GM21528 (cell line): ENCODE results near the gene FAM89A.
A peak's percentile ranks its signal among the peaks of the same experiment; 100 is the strongest.
"Not testable (repeated sequence)": the region's sequence is repeated elsewhere in the genome, so short reads cannot be mapped to it uniquely, and the experiment has no call there.

Source experiments
- ATAC-seq: cut with Tn5 transposase; IDR thresholded peaks from one replicate; pipeline ENCODE4 v1.9.1; 2021; ENCODE audit warnings: mild to moderate bottlenecking, moderate library complexity; ENCODE audit not compliant: unreplicated experiment, low FRiP score

The FAM89A gene

GRCh38 chr1:231007535-231007934 lies 32.5 kb downstream of the FAM89A start:
- not testable (repeated sequence) for ATAC-seq

- no peak for ATAC-seq
Observed at GRCh38 chr1:231001892-231002291, 38.2 kb downstream of the FAM89A start.

GRCh38 chr1:231000639-231001038 lies 39.4 kb downstream of the FAM89A start:
- no peak for ATAC-seq

GRCh38 chr1:231000201-231000600 lies 39.9 kb downstream of the FAM89A start:
- ATAC-seq: no peak

GRCh38 chr1:230994860-230995259 lies 45.2 kb downstream of the FAM89A start:
- ATAC-seq: no peak

GRCh38 chr1:230992100-230992774 lies 47.8 kb downstream of the FAM89A start:
- ATAC-seq: no peak

GRCh38 chr1:230987448-230987847 lies 52.6 kb downstream of the FAM89A start:
- no peak for ATAC-seq

- no peak for ATAC-seq
Observed at GRCh38 chr1:230986976-230987375, 53.1 kb downstream of the FAM89A start.

GRCh38 chr1:230985711-230986110 lies 54.3 kb downstream of the FAM89A start:
- ATAC-seq: no peak

- not testable (repeated sequence) for ATAC-seq
Observed at GRCh38 chr1:230984622-230985515, 55.2 kb downstream of the FAM89A start.

- ATAC-seq: no peak
Observed at GRCh38 chr1:230983811-230984210, 56.2 kb downstream of the FAM89A start.

- no peak for ATAC-seq
Observed at GRCh38 chr1:230982696-230983095, 57.4 kb downstream of the FAM89A start.

GRCh38 chr1:230979952-230980351 lies 60.1 kb downstream of the FAM89A start:
- no peak for ATAC-seq

- no peak for ATAC-seq
Observed at GRCh38 chr1:230979389-230979716, 60.7 kb downstream of the FAM89A start.

GRCh38 chr1:230978491-230979388 lies 61.3 kb downstream of the FAM89A start, which contains the start of the genes ARV1 and TTC13:
Gene ARV1 (plus strand): TSS chr1:230979094. CDS start chr1:230979106, 12 bp downstream.
Gene TTC13 (minus strand): TSS chr1:230978861. CDS start chr1:230978830, 31 bp downstream.
- ATAC-seq: peak; percentile 92

- ATAC-seq: peak; percentile 16
Observed at GRCh38 chr1:230977761-230978490, 62.1 kb downstream of the FAM89A start.

GRCh38 chr1:230976825-230977747 lies 63.0 kb downstream of the FAM89A start:
- no peak for ATAC-seq

GRCh38 chr1:230976360-230976759 lies 63.7 kb downstream of the FAM89A start:
- ATAC-seq: no peak

- ATAC-seq: no peak
Observed at GRCh38 chr1:230975636-230976035, 64.4 kb downstream of the FAM89A start.
